Islet precursor cell (in vitro differentiated cells): ENCODE measurements around the gene MGAT4A.

ENCODE experiments used
- DNase-seq: peaks from one replicate; pipeline ENCODE4 v3.0.0-alpha.2; 2018

Gene MGAT4A

DNA sequence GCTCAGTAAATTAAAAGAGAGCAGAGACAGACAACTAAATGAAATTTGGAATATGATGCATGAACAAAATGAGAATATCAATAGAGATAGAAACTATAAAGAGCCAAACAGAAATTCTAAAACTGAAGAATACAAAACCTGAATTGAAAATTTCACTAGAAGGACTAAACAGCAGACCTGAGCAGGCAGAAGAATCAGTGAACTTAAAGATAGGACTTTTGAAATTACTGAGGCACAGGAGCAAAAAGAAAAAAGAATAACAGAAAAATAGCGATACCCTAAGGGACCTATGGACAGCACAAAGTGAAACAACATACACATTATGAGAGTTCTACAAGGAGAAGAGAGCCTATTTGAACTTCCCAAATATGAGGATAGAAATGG, 80.9 kb downstream of the MGAT4A start:
- DNase-seq: no peak

- peak; percentile 96 for DNase-seq
These were observed 81.6 kb downstream of the MGAT4A start for GRCh38 chr2:98649135-98649991.

DNA sequence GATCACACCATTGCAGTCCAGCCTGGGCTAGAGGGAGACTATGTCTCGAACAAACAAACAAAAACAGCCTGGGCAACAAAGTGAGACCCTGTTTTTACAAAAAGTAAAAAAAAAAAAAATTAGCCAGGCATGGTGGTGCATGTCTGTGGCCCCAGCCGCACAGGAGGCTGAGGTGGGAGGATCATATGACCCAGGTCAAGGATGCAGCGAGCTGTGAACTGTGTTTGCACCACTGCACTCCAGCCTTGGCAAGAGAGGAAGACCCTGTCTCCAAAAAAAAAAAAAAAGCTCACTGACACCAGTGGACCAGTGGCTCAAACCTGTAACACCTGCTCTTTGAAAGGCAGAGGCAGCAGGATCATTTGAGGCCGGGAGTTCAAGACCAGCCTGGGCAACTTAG, 82.5 kb downstream of the MGAT4A start:
- DNase-seq: no peak

- no peak for DNase-seq
These were observed 83.3 kb downstream of the MGAT4A start for GRCh38 chr2:98647636-98648035.

GRCh38 chr2:98643496-98644100, 87.3 kb downstream of the MGAT4A start:
- no peak for DNase-seq

DNA sequence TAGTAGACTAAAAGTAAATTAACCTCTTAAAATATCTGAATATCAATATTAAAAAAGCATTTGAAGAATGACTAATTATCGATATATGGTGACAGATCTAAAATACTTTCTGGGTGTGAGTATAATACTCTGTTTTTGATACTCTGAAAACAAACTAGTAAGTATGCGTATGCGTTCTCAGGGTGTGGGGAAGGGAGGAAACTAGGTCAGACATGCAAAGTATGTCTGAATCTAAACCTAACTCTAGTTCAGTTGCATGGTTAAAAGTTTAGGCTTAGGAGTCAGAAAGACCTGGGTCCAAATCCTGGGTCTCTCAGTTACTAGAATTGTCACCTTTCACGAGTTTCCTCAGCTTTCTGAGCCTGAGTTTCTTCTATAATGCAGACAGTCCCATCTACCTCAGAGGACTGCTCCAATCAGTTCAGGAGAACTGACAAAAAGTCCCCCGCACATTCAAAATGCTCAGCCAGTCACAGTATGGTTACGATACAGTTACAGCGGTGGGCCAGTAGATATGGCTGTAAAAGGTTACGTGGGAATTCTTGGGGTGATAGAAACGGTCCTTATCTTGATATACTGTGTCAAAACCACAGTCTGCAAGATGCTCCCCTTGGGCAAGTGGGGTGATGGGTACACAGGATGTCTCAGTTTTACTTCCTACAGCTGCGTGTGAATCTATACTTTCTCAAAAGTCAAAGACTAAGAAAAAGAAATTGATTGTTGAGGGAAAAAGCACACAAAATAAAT, 93.4 kb downstream of the MGAT4A start:
- DNase-seq: no peak

DNA sequence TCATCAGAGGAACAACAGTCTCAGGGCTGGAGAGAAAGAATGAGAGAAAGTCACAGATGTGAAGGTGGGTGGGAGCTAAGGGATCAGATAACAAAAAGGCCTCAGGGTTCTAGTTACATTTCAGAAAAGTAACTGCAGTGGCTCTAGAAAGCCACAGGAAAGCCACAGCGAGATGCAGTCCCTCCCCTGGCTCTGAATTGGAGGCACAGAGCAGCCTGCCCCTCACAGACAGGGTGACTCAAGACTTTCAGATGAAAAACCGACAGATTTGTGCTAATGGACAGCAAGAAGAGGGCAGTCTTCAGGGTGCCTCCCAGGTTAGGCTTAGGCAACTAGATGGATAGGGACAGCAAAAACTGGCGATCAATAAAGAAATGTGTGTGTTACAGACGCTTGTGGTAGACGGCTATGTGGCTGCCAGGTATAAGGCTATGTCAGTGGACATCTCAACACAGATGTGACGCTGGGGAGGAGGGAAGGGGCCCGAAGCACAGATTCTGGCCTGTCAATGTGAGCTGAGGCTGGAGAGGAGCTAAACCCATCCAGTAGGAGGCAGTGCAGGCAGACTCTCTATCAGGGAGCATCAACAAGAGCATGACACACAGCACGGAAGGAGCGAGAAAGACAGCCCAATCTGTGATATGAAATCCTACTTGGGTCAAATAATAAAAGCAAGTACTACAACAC, 96.4 kb downstream of the MGAT4A start:
- DNase-seq: peak; percentile 95

GRCh38 chr2:98632351-98632750, 98.6 kb downstream of the MGAT4A start:
- DNase-seq: no peak

DNA sequence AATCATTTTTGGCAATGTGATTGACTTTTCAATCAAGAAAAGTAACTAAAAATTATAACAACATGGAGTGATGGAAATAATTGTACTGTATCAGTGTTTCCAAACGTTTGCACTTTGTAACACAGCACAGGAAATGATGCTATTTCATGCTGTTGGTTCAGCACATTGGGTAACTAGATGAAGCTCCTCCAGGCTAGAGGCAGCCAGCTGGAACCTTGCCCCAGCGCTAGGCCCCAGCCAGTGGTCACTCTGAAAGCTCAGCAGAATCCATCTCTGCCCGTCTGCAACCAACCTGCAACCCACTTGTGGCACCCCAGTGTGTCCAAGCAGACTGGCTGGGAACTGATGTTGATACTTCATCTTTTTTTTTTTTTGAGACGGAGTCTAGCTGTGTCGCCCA, 107.3 kb downstream of the MGAT4A start:
- no peak for DNase-seq

- DNase-seq: no peak
These were observed 113.8 kb downstream of the MGAT4A start for GRCh38 chr2:98617149-98617548.

GRCh38 chr2:98615481-98615880, 115.5 kb downstream of the MGAT4A start:
- DNase-seq: no peak

DNA sequence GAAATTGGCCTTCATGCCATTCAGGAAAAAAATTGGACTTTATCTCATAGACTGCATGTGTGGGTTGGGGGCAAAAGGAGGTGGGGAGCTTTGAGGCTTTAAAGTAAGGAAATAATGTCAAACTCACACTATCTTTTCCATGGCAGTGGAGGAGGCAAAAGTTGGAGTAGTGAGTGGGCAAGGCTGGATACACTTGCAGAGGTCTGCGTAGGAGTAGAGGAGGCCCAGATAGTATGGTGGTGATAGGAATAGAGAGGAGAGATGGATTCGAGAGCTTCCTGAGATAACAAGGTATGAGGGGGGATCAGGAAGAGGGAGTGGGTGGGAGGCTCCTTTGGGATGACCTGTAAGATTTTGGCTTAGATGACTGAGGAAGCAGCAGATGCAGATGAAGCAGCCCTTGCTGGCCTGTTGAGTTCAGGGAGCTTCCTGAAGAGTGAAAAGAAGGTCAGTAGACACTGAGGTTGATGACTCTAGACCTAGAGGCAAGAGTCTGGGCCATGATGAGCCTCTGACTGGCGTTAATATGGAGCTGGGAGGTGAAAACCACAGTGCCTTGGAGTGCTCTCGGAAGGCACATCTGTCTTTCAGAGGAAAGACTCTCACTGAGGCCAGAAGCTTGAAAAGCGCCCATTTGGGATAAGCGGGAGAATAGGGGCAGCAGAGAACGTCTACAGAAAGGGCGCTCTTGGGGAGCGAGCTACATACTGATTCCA, 116.8 kb downstream of the MGAT4A start:
- DNase-seq: no peak

GRCh38 chr2:98608962-98609604, 121.8 kb downstream of the MGAT4A start:
- no peak for DNase-seq

GRCh38 chr2:98608116-98608961, 122.6 kb downstream of the MGAT4A start, which contains the start of the genes COA5 and UNC50:
Gene COA5, minus strand, starts transcription at chr2:98608512. Its CDS starts 107 bp downstream, at chr2:98608405.
Gene UNC50, plus strand, starts transcription at chr2:98608589. Its CDS starts 1,171 bp downstream, at chr2:98609760.
- DNase-seq: peak; percentile 93

- no peak for DNase-seq
These were observed 123.2 kb downstream of the MGAT4A start for GRCh38 chr2:98607741-98608115.

DNA sequence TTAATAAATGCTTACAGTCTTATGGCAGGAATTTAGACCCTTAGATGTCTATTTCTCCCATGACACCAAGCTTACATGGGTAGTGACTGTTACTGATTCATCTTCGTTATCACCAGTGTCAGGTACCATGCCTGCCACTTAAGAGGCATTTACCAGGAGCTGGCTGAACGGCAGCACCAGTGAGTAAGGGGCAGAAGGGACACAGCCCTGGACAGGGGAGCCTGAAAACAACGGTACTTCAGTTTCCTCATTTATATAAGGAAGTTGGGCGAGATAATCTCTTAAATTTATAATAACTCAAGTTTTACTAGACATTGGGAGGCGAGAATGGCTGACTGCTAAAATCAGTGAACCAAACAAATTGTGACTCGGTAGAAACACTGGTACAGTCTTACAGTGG, 123.8 kb downstream of the MGAT4A start:
- DNase-seq: no peak

- DNase-seq: no peak
These were observed 124.5 kb downstream of the MGAT4A start for GRCh38 chr2:98606431-98606830.

GRCh38 chr2:98605076-98605475, 125.9 kb downstream of the MGAT4A start:
- no peak for DNase-seq

GRCh38 chr2:98604547-98604946, 126.4 kb downstream of the MGAT4A start:
- no peak for DNase-seq

DNA sequence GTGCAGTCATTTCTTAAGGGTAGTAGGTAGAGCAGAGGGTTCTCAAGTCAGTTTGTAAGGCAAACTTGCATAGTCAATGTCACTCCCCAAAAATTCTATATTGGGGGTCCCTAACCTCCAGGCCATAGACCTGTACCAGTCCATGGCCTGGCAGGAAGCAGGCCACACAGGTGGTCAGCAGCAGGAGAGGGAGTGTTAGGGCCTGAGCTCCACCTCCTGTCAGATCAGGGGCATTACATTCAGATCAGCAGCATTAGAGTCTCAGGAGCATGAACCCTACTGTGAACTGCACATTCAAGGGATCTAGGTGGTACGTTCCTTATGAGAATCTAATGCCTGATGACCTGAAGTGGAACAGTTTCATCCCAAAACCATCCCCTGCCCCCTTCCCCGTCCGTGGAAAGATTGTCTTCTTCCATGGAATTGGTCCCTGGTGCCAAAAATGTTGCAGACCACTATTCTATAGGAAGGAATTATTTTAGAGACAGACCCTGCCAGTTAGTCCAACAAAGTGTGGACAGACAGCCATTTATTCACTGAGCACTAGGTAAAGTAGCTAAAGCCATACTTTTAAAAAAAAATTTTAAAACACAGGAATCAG, 129.3 kb downstream of the MGAT4A start:
- no peak for DNase-seq
